GM10248 (cell line): ENCODE results near the gene SLC25A41.

Experiments
- CTCF ChIA-PET: fragments of 300-600 bp; sonication (Branson Sonifier 250); formaldehyde crosslinking; extraction: SDS; loops from one replicate; lab custom pipeline; 2021; ENCODE audit warnings: antibody characterized with exemption; lab: Yijun Ruan, JAX
- POLR2A ChIA-PET: fragments of 350-650 bp; sonication (Branson Sonifier 250); formaldehyde crosslinking; extraction: SDS; loops from one replicate; lab custom pipeline; 2020; ENCODE audit warnings: antibody characterized with exemption; lab: Yijun Ruan, JAX
- DNase-seq: peaks from one replicate; pipeline ENCODE4 v3.0.0; 2012; ENCODE audit errors: extremely low spot score
- TF ChIP-seq, protein P1 (sequence below): IDR thresholded peaks from 2 replicates; pipeline ENCODE4 v1.5.1; 2012; ENCODE audit warnings: mild to moderate bottlenecking, low read depth; ENCODE audit errors: extremely low read depth, missing control alignments, control extremely low read depth

SLC25A41 gene

DNA sequence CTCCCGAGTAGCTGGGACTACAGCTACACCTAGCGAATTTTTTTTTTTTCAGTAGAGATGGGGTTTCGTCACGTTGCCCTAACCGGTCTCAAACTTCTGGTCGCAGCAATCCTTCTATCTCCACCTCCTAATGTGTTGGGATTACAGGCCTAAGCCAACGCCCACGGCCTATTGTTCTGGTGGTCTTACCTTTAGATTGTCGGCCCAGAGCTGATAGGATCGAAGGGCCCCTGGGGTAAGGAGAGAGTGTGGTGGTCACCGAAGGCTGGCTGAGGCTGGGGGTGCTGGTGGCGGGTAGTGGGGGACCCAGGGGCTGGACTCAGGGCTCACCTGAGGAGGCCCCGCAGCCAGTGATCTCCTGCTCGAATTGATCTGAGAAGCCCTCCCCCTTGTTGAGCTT lies 37.5 kb upstream of the SLC25A41 start:
- no peak for DNase-seq
- CTCF ChIA-PET = interaction anchor here (0.6 to 2.2 kb wide), 2 partner anchors 9 to 347 kb away, joined by 3 to 6 read pairs; no protein-coding TSS in a partner anchor

DNA sequence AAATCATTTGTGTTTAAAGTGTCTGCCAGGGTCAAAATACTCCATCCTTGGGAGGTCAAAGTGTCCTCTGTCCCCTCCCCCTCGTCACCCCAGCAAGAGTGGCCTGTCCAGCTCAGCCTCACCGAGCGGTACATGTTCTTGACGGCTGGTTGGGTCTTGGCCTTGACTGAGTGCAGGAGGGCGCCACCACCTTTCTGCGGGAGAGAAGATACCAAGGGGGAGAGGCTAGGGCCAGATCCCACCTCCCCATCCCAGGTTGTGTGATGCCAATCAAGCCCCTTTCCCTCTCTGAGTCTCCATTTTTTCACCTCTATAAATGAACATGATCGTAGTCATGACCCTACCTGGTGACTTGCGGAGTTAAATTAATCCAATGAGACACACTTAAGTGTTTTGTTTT lies 36.6 kb upstream of the SLC25A41 start:
- POLR2A ChIA-PET = interaction anchor here (0.7 kb wide), 1 partner anchor 71 kb away, joined by 3 read pairs; no protein-coding TSS in a partner anchor
- TF ChIP-seq, protein P1, sequence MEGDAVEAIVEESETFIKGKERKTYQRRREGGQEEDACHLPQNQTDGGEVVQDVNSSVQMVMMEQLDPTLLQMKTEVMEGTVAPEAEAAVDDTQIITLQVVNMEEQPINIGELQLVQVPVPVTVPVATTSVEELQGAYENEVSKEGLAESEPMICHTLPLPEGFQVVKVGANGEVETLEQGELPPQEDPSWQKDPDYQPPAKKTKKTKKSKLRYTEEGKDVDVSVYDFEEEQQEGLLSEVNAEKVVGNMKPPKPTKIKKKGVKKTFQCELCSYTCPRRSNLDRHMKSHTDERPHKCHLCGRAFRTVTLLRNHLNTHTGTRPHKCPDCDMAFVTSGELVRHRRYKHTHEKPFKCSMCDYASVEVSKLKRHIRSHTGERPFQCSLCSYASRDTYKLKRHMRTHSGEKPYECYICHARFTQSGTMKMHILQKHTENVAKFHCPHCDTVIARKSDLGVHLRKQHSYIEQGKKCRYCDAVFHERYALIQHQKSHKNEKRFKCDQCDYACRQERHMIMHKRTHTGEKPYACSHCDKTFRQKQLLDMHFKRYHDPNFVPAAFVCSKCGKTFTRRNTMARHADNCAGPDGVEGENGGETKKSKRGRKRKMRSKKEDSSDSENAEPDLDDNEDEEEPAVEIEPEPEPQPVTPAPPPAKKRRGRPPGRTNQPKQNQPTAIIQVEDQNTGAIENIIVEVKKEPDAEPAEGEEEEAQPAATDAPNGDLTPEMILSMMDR = no peak
- CTCF ChIA-PET = interaction anchor here (0.7 to 1.3 kb wide), 4 partner anchors 11 to 393 kb away, joined by 3 to 4 read pairs (median 4); partner anchors contain the start of genes DENND1C and TUBB4A

More for the DNA sequence above, 37.5 kb upstream of the SLC25A41 start:
- POLR2A ChIA-PET = no interaction called here
- TF ChIP-seq, protein P1 = no peak

DNA sequence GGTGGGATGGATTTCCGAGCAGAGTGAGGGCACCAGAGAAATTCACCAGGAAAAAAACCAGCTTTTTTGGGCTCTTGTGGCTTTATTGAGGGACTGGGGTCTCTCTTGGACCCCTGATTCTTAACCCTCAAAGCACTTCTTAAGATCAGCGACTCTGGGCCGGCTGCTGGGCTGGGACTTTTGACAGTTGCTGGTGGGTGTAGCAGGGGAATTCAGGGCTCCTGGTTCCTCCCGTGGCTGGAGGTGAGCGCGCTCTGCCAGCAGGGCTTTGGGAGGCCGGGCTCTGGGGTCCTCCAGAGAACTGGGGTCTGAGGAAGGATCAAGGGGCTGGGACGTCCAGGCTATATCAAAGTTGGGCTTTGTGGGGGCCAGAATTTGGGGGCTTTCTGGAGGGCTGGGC lies 33.8 kb upstream of the SLC25A41 start:
- POLR2A ChIA-PET = no interaction called here
- DNase-seq = no peak
- TF ChIP-seq, protein P1 = no peak
- CTCF ChIA-PET = interaction anchor here (0.7 to 1.1 kb wide), 2 partner anchors 14 to 18 kb away, joined by 3 read pairs; partner anchors contain the start of gene DENND1C

More for the DNA sequence above, 36.6 kb upstream of the SLC25A41 start:
- DNase-seq = no peak

DNA sequence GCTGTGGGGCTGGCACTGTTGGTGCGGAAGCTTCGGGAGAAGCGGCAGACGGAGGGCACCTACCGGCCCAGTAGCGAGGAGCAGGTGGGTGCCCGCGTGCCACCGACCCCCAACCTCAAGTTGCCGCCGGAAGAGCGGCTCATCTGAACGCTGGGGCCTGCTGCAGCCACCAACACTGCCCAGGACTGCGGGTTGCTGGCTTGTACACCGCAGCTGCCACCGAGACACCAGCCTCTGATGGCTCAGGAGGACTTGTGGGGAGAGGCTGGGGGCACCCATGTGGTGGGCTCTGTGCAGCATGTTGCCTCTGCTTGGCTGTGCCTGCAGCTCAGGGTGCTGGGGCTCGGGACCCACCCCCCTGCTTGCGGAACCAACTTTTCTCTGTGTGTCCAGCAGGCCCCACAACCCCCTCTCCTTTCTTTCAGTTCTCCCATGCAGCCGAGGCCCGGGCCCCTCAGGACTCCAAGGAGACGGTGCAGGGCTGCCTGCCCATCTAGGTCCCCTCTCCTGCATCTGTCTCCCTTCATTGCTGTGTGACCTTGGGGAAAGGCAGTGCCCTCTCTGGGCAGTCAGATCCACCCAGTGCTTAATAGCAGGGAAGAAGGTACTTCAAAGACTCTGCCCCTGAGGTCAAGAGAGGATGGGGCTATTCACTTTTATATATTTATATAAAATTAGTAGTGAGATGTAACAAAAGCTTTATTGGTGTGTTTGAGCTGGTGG lies 33.1 kb upstream of the SLC25A41 start:
- TF ChIP-seq, protein P1 = no peak
- DNase-seq = no peak
- ChIA-PET POLR2A (no interaction called here), CTCF (interaction anchor here (0.7 to 1.1 kb wide), 3 partner anchors 15 to 479 kb away, joined by 3 read pairs; partner anchors contain the start of gene DENND1C)

DNA sequence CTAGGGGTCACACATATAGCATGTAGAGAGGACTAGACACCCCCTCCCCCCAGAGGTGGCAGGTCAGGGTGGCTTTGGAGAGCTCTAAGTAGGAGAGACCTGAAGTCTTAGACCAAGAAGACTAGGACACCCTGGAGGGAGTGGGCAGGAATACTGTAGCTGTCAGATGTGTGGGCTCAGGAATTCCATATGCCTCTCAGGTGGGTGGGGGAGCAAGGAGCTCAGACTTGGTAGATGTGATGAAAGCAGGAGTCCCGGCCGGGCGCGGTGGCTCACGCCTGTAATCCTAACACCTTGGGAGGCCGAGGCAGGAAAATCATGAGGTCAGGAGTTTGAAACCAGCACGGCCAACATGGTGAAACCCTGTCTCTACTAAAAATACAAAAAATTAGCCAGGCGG lies 32.1 kb upstream of the SLC25A41 start:
- ChIA-PET CTCF (interaction anchor here (0.9 to 1.4 kb wide), 4 partner anchors 16 to 478 kb away, joined by 3 to 4 read pairs (median 3); partner anchors contain the start of gene DENND1C), POLR2A (interaction anchor here (0.7 to 2.0 kb wide), 2 partner anchors 28 to 65 kb away, joined by 3 to 4 read pairs; partner anchors contain the start of gene TNFSF9)
- TF ChIP-seq, protein P1 = no peak
- no peak for DNase-seq

DNA sequence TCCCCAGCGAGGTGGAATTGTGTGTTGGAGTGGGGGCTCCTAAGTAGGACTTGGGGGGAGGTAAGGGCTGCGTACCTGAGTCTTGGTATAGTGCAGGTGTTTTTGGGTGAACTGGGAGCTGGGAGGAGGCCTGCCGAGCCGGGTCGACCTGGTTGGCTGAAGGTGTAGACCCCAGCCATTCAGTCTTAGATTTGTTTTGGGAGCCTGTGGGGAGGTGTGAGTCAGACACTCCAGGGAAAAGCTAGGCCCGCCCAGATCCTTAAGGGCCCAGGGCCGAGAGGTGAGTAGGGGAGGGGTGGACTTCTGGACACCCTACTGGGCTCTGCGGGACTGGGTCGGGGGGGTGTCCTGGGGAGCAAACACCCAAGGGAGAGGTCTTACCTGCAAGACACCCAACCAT lies 31.4 kb upstream of the SLC25A41 start:
- TF ChIP-seq, protein P1 = no peak
- DNase-seq = no peak
- ChIA-PET POLR2A (interaction anchor here (2.0 kb wide), 1 partner anchor 65 kb away, joined by 4 read pairs; the partner anchor contains the start of gene TNFSF9), CTCF (interaction anchor here (0.9 to 1.4 kb wide), 3 partner anchors 16 to 443 kb away, joined by 3 to 4 read pairs (median 3); partner anchors contain the start of gene DENND1C)
